Activated CD4-positive, alpha-beta memory T cell treated with anti-CD3 and anti-CD28 coated beads, Interleukin-2, amount 10 ng/mL, durations not matched to agents 7 days and 5 days (primary cell): ENCODE results near the gene CMSS1. TPM values are rescaled to one million over a fixed set of nuclear protein-coding genes. Genes with fewer than 3 reads are reported as not detected.

Source experiments
- CTCF ChIA-PET: fragments of 350-600 bp; sonication (Branson Sonifier 250); formaldehyde crosslinking; loops from one replicate; lab custom pipeline; 2021; ENCODE audit warnings: antibody characterized with exemption, inconsistent platforms; lab: Charles Lee
- POLR2A ChIA-PET: fragments of 350-600 bp; sonication (Branson Sonifier 250); formaldehyde crosslinking; loops from one replicate; lab custom pipeline; 2021; ENCODE audit warnings: antibody characterized with exemption; lab: Charles Lee
- DNase-seq: peaks from one replicate; pipeline ENCODE4 v3.0.0-alpha.2; 2020
- H3K27ac Mint-ChIP-seq: one replicate; pipeline ENCODE4 v1.8.0; 2021; ENCODE audit warnings: mild to moderate bottlenecking, mixed read lengths
- H3K27me3 Mint-ChIP-seq: one replicate; pipeline ENCODE4 v1.8.0; 2021; ENCODE audit warnings: mixed read lengths
- H3K36me3 Mint-ChIP-seq: one replicate; pipeline ENCODE4 v1.8.0; 2021; ENCODE audit warnings: low read depth, mixed read lengths
- H3K4me1 Mint-ChIP-seq: one replicate; pipeline ENCODE4 v1.8.0; 2021; ENCODE audit warnings: mixed read lengths
- H3K4me3 Mint-ChIP-seq: one replicate; pipeline ENCODE4 v1.8.0; 2021; ENCODE audit warnings: mild to moderate bottlenecking, mixed read lengths
- H3K9me3 Mint-ChIP-seq: one replicate; pipeline ENCODE4 v1.8.0; 2021; ENCODE audit warnings: mixed read lengths
- total RNA-seq, 2 experiments: library from RNA; stranded (reverse); gene quantifications; one replicate each; pipeline ENCODE4 v1.2.3, GENCODE V29; 2021

Gene CMSS1
- total RNA-seq, 2 experiments from 2014 or later, result 28.0 to 31.0 TPM

- no peak for DNase-seq
- Mint-ChIP-seq H3K36me3 (peaks cover 4% of the 10 kb centered on the region), H3K27me3 (no peaks in the 10 kb centered on the region), H3K4me1 (no peaks in the 10 kb centered on the region), H3K27ac (no peak overlapping the region), H3K9me3 (no peaks in the 10 kb centered on the region), H3K4me3 (no peak overlapping the region)
- ChIA-PET POLR2A (interaction anchor here (0.6 kb wide), 1 partner anchor 189 kb away, joined by 3 read pairs; no protein-coding TSS in a partner anchor), CTCF (no interaction called here)
These were observed 203.4 kb downstream of the CMSS1 start for GRCh38 chr3:100020876-100021644.

GRCh38 chr3:100022506-100022905 is 204.8 kb downstream of the CMSS1 start:
- H3K27me3 Mint-ChIP-seq, result no peaks in the 10 kb centered on the region
- no peak overlapping the region for H3K27ac Mint-ChIP-seq
- ChIA-PET CTCF (interaction anchor here (0.6 kb wide), 1 partner anchor 191 kb away, joined by 3 read pairs; no protein-coding TSS in a partner anchor), POLR2A (no interaction called here)
- DNase-seq, result no peak
- H3K36me3 Mint-ChIP-seq, result no peaks in the 10 kb centered on the region
- H3K4me3 Mint-ChIP-seq, result no peak overlapping the region
- H3K4me1 Mint-ChIP-seq, result no peaks in the 10 kb centered on the region
- no peaks in the 10 kb centered on the region for H3K9me3 Mint-ChIP-seq

- Mint-ChIP-seq H3K27ac (no peak overlapping the region), H3K36me3 (no peaks in the 10 kb centered on the region), H3K9me3 (no peaks in the 10 kb centered on the region), H3K4me1 (no peaks in the 10 kb centered on the region), H3K27me3 (no peaks in the 10 kb centered on the region), H3K4me3 (no peak overlapping the region)
- ChIA-PET POLR2A (no interaction called here), CTCF (no interaction called here)
- DNase-seq, result no peak
These were observed 205.5 kb downstream of the CMSS1 start for GRCh38 chr3:100023150-100023549.

GRCh38 chr3:100023595-100023994 is 205.9 kb downstream of the CMSS1 start:
- POLR2A ChIA-PET, result no interaction called here

GRCh38 chr3:100024520-100025303 is 207.1 kb downstream of the CMSS1 start:
- DNase-seq, result no peak
- H3K27ac Mint-ChIP-seq, result no peak overlapping the region
- ChIA-PET POLR2A (no interaction called here), CTCF (interaction anchor here (0.6 to 1.3 kb wide), 2 partner anchors 178 to 238 kb away, joined by 3 to 4 read pairs; no protein-coding TSS in a partner anchor)
- H3K9me3 Mint-ChIP-seq, result no peaks in the 10 kb centered on the region
- no peaks in the 10 kb centered on the region for H3K4me1 Mint-ChIP-seq
- no peak overlapping the region for H3K4me3 Mint-ChIP-seq
- no peaks in the 10 kb centered on the region for H3K27me3 Mint-ChIP-seq
- H3K36me3 Mint-ChIP-seq, result no peaks in the 10 kb centered on the region

More at GRCh38 chr3:100023595-100023994, 205.9 kb downstream of the CMSS1 start:
- Mint-ChIP-seq H3K9me3 (no peaks in the 10 kb centered on the region), H3K27me3 (no peaks in the 10 kb centered on the region), H3K27ac (no peak overlapping the region), H3K4me1 (no peaks in the 10 kb centered on the region), H3K36me3 (no peaks in the 10 kb centered on the region), H3K4me3 (no peak overlapping the region)
- CTCF ChIA-PET, result no interaction called here
- DNase-seq, result no peak

GRCh38 chr3:100027321-100027720 is 209.7 kb downstream of the CMSS1 start:
- H3K9me3 Mint-ChIP-seq, result no peaks in the 10 kb centered on the region
- no peak overlapping the region for H3K4me3 Mint-ChIP-seq
- H3K36me3 Mint-ChIP-seq, result no peaks in the 10 kb centered on the region
- peaks cover 10% of the 10 kb centered on the region for H3K4me1 Mint-ChIP-seq
- no peaks in the 10 kb centered on the region for H3K27me3 Mint-ChIP-seq
- CTCF ChIA-PET, result interaction anchor here (0.5 kb wide), 1 partner anchor 11 kb away, joined by 3 read pairs; no protein-coding TSS in a partner anchor
- H3K27ac Mint-ChIP-seq, result no peak overlapping the region
- POLR2A ChIA-PET, result no interaction called here
- no peak for DNase-seq

GRCh38 chr3:100029052-100029451 is 211.4 kb downstream of the CMSS1 start:
- ChIA-PET CTCF (interaction anchor here (1.0 to 1.1 kb wide), 2 partner anchors 197 to 225 kb away, joined by 4 to 5 read pairs; no protein-coding TSS in a partner anchor), POLR2A (interaction anchor here (1.0 kb wide), 1 partner anchor 9 kb away, joined by 3 read pairs; no protein-coding TSS in a partner anchor)
- Mint-ChIP-seq H3K9me3 (no peaks in the 10 kb centered on the region), H3K4me3 (no peak overlapping the region), H3K36me3 (no peaks in the 10 kb centered on the region), H3K27me3 (no peaks in the 10 kb centered on the region), H3K27ac (no peak overlapping the region), H3K4me1 (peaks cover 10% of the 10 kb centered on the region)
- DNase-seq, result no peak

- POLR2A ChIA-PET, result interaction anchor here (1.0 kb wide), 1 partner anchor 8 kb away, joined by 3 read pairs; no protein-coding TSS in a partner anchor
These were observed 212.0 kb downstream of the CMSS1 start for GRCh38 chr3:100029689-100030088.

GRCh38 chr3:100030346-100030745 is 212.7 kb downstream of the CMSS1 start:
- peaks cover 10% of the 10 kb centered on the region for H3K4me1 Mint-ChIP-seq
- H3K4me3 Mint-ChIP-seq, result no peak overlapping the region
- no peaks in the 10 kb centered on the region for H3K36me3 Mint-ChIP-seq
- H3K27me3 Mint-ChIP-seq, result no peaks in the 10 kb centered on the region
- H3K27ac Mint-ChIP-seq, result no peak overlapping the region
- DNase-seq, result no peak
- ChIA-PET POLR2A (no interaction called here), CTCF (no interaction called here)
- H3K9me3 Mint-ChIP-seq, result no peaks in the 10 kb centered on the region

More at GRCh38 chr3:100029689-100030088, 212.0 kb downstream of the CMSS1 start:
- Mint-ChIP-seq H3K9me3 (no peaks in the 10 kb centered on the region), H3K4me3 (no peak overlapping the region), H3K36me3 (no peaks in the 10 kb centered on the region), H3K27ac (no peak overlapping the region), H3K4me1 (peaks cover 10% of the 10 kb centered on the region), H3K27me3 (no peaks in the 10 kb centered on the region)
- no peak for DNase-seq
- CTCF ChIA-PET, result interaction anchor here (1.0 to 1.1 kb wide), 2 partner anchors 198 to 224 kb away, joined by 4 to 5 read pairs; no protein-coding TSS in a partner anchor

GRCh38 chr3:100030914-100031425 is 213.3 kb downstream of the CMSS1 start:
- Mint-ChIP-seq H3K27ac (no peak overlapping the region), H3K4me3 (no peak overlapping the region), H3K9me3 (no peaks in the 10 kb centered on the region), H3K4me1 (peaks cover 10% of the 10 kb centered on the region), H3K27me3 (no peaks in the 10 kb centered on the region), H3K36me3 (no peaks in the 10 kb centered on the region)
- DNase-seq, result no peak
- ChIA-PET CTCF (no interaction called here), POLR2A (no interaction called here)

- POLR2A ChIA-PET, result no interaction called here
- H3K27ac Mint-ChIP-seq, result no peak overlapping the region
- DNase-seq, result no peak
- H3K27me3 Mint-ChIP-seq, result no peaks in the 10 kb centered on the region
- CTCF ChIA-PET, result no interaction called here
- H3K4me1 Mint-ChIP-seq, result peaks cover 10% of the 10 kb centered on the region
- no peaks in the 10 kb centered on the region for H3K36me3 Mint-ChIP-seq
- H3K4me3 Mint-ChIP-seq, result no peak overlapping the region
- H3K9me3 Mint-ChIP-seq, result no peaks in the 10 kb centered on the region
These were observed 214.6 kb downstream of the CMSS1 start for GRCh38 chr3:100032243-100032642.

GRCh38 chr3:100033184-100033583 is 215.5 kb downstream of the CMSS1 start:
- Mint-ChIP-seq H3K4me3 (no peak overlapping the region), H3K27ac (no peak overlapping the region), H3K27me3 (no peaks in the 10 kb centered on the region), H3K9me3 (no peaks in the 10 kb centered on the region), H3K36me3 (no peaks in the 10 kb centered on the region), H3K4me1 (peaks cover 10% of the 10 kb centered on the region)
- CTCF ChIA-PET, result no interaction called here
- DNase-seq, result no peak
- POLR2A ChIA-PET, result no interaction called here
